Left kidney (tissue), 8 donors: ENCODE results near the gene TOP2B. TPM values are rescaled to one million over a fixed set of nuclear protein-coding genes. Genes with fewer than 3 reads are reported as not detected.
A peak's percentile ranks its signal among the peaks of the same experiment; 100 is the strongest.

Source experiments
- DNase-seq: peaks from one replicate; pipeline ENCODE4 v3.0.0-alpha.2; 2013
- long read RNA-seq, 8 donors: transcript quantifications; one replicate each; lab custom pipeline, GENCODE V29; 2026
- polyA plus RNA-seq: library from polyadenylated mRNA; unstranded; fragments of 120-200 nt; gene quantifications from one replicate; pipeline ENCODE4 v1.2.1, GENCODE V29; 2013; ENCODE audit not compliant: insufficient read length

TOP2B gene, protein sequence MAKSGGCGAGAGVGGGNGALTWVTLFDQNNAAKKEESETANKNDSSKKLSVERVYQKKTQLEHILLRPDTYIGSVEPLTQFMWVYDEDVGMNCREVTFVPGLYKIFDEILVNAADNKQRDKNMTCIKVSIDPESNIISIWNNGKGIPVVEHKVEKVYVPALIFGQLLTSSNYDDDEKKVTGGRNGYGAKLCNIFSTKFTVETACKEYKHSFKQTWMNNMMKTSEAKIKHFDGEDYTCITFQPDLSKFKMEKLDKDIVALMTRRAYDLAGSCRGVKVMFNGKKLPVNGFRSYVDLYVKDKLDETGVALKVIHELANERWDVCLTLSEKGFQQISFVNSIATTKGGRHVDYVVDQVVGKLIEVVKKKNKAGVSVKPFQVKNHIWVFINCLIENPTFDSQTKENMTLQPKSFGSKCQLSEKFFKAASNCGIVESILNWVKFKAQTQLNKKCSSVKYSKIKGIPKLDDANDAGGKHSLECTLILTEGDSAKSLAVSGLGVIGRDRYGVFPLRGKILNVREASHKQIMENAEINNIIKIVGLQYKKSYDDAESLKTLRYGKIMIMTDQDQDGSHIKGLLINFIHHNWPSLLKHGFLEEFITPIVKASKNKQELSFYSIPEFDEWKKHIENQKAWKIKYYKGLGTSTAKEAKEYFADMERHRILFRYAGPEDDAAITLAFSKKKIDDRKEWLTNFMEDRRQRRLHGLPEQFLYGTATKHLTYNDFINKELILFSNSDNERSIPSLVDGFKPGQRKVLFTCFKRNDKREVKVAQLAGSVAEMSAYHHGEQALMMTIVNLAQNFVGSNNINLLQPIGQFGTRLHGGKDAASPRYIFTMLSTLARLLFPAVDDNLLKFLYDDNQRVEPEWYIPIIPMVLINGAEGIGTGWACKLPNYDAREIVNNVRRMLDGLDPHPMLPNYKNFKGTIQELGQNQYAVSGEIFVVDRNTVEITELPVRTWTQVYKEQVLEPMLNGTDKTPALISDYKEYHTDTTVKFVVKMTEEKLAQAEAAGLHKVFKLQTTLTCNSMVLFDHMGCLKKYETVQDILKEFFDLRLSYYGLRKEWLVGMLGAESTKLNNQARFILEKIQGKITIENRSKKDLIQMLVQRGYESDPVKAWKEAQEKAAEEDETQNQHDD (N-terminal part only)
- polyA plus RNA-seq, result 353 TPM
- long read RNA-seq, donor 1, full-length matches to known transcripts, result 9 of 43 reads
- long read RNA-seq, donor 1, partial matches to known transcripts, result 34 of 43 reads
- long read RNA-seq, donor 1, other reads (novel, unspliced or antisense), result 0 of 43 reads
- long read RNA-seq, donor 2, full-length matches to known transcripts, result 6 of 34 reads
- long read RNA-seq, donor 2, partial matches to known transcripts, result 28 of 34 reads
- long read RNA-seq, donor 2, other reads (novel, unspliced or antisense), result 0 of 34 reads
- long read RNA-seq, donor 3, full-length matches to known transcripts, result 5 of 10 reads
- long read RNA-seq, donor 3, partial matches to known transcripts, result 5 of 10 reads
- long read RNA-seq, donor 3, other reads (novel, unspliced or antisense), result 0 of 10 reads
- long read RNA-seq, donor 4, partial matches to known transcripts, result 10 of 10 reads
- long read RNA-seq, donor 4, other reads (novel, unspliced or antisense), result 0 of 10 reads
- long read RNA-seq, donor 5, full-length matches to known transcripts, result 15 of 61 reads
- long read RNA-seq, donor 5, partial matches to known transcripts, result 46 of 61 reads
- long read RNA-seq, donor 5, other reads (novel, unspliced or antisense), result 0 of 61 reads
- long read RNA-seq, donor 6, full-length matches to known transcripts, result 6 of 15 reads
- long read RNA-seq, donor 6, partial matches to known transcripts, result 9 of 15 reads
- long read RNA-seq, donor 6, other reads (novel, unspliced or antisense), result 0 of 15 reads
- long read RNA-seq, donor 7, full-length matches to known transcripts, result 3 of 39 reads
- long read RNA-seq, donor 7, partial matches to known transcripts, result 36 of 39 reads
- long read RNA-seq, donor 7, other reads (novel, unspliced or antisense), result 0 of 39 reads
- long read RNA-seq, donor 8, full-length matches to known transcripts, result 2 of 2 reads
- long read RNA-seq, donor 8, partial matches to known transcripts, result 0 of 2 reads
- long read RNA-seq, donor 8, other reads (novel, unspliced or antisense), result 0 of 2 reads

- peak; percentile 97 for DNase-seq
These were observed at the start of gene TOP2B for GRCh38 chr3:25664812-25665314. Gene TOP2B (minus strand): TSS chr3:25664907. CDS start chr3:25664297, 610 bp downstream.

- DNase-seq, result no peak
These were observed 48.8 kb upstream of the TOP2B start for GRCh38 chr3:25713341-25713985.

DNA sequence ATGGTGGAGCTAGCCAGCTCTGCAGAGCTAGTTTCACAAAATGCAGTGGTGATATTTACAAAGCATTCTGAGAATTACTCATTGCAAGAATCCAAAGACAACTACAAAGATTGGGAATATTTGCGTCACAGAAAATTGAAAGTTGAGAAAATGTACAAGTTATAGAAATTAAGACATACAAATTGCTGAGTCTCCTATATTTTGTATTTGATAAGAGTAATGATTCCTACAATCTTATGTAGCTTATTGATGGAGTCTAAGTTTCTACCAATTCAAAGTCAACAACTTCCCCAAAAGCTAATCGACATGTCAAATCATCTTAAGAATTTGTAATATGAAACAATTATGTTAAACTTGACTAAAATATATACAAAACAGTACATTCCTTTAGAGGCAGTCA, 46.4 kb upstream of the TOP2B start:
- DNase-seq, result no peak

GRCh38 chr3:25708036-25708435, 43.3 kb upstream of the TOP2B start:
- no peak for DNase-seq

GRCh38 chr3:25707268-25707926, 42.7 kb upstream of the TOP2B start:
- DNase-seq, result no peak

DNA sequence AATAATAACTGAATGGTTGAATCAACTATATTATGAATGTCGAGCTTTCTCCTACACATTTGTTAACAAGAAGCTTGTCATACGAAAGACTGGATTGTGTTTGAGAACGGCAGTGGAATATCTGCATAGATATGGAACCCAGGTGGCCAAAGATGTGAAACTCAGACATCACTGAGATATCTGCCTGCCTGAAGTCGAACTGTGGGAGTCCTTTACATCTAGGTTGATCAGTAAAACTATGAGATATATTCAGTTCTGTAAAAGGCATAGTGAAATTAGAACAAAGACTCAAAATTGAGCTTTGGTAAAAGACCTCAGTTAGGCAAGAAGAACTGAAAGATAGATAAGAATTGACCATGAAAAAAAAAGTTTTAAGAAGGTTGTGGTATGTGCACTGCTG, 41.5 kb upstream of the TOP2B start:
- no peak for DNase-seq

- no peak for DNase-seq
These were observed 32.8 kb upstream of the TOP2B start for GRCh38 chr3:25697553-25697952.

GRCh38 chr3:25695731-25696420, 31.2 kb upstream of the TOP2B start:
- no peak for DNase-seq

DNA sequence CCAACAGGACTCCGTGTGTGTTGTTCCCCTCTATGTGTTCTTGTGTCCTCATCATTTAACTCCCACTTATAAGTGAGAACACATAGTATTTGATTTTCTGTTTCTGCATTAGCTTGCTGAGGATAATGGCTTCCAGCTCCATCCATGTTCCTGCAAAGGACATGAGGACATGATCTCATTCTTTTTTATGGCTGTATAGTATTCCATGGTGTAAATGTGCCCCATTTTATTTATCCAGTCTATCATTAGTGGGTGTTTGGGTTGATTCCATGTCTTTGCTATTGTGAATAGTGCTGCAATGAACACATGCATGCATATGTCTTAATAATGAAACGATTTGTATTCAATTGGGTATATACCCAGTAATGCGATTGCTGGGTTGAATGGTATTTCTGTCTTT, 28.5 kb upstream of the TOP2B start:
- no peak for DNase-seq

DNA sequence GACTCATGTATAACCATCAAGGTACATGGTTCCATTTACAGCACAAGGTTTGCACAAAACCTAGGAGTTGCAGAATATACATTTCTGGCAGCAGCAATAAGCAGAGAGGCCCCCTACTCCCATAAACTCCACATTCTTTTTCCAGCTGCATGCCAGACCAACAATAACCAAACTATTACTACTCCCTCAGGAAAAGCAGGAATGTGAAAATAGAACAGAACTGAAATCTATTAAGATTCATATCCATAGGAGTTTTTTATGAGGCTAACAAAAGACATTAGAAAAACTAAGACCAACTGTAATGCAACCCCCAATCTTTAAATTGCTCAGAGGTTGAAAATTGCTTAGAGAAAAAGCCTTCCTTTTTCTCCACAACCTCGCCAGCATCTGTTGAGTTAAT, 27.6 kb upstream of the TOP2B start:
- no peak for DNase-seq

DNA sequence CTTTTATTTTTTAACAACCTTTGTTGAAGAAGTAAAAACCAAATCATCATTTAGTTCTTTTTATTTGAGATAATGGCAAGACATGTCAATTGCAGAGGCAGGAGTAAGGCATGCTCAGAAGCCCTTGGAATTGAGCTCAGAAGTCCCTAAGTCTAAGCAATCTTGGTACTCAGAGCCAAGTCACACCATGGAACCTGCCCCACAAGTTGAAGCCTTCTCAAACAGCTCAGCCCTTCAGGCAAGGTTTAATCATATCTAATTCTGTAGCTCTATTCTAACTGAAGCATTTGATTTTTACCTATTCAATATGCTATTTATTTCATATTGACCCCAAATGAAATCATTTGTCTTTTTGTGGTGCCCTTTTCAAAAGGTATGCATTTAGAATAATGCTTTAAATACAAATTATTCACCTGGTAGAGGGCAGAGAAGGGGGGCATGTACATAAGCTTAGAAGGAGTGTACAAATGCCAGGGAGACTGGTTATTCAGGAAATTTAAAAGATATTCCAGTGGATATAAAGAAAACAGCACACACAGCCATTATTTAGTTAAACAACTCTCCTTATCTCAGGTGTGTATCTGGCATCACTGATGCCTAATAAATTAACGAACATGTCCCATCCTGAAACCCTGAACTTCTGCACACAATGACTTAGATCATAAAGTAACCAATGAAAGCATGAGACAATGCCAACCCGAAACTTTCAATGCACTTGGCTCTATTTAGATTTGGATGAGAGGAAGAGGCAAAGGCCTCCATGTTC, 26.2 kb upstream of the TOP2B start:
- DNase-seq, result no peak

DNA sequence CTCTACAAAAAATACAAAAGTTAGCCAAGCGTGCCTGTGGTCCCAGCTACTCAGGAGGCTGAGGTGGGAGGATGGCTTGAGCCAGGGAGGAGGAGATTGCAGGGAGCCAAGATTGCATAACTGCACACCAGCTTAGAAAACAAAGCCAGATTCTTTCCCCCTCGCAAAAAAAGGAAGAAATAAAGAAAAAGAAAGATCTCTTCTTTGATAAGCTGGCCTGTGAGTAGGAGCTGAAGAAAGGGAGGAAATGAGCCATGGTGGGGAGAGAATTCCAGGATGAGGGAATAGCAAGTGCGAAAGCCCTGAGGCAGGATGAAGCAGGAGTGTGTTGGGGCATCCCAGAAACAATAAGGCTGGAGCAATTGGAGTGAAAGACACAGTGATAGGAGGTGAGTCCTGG, 24.5 kb upstream of the TOP2B start:
- DNase-seq, result no peak

DNA sequence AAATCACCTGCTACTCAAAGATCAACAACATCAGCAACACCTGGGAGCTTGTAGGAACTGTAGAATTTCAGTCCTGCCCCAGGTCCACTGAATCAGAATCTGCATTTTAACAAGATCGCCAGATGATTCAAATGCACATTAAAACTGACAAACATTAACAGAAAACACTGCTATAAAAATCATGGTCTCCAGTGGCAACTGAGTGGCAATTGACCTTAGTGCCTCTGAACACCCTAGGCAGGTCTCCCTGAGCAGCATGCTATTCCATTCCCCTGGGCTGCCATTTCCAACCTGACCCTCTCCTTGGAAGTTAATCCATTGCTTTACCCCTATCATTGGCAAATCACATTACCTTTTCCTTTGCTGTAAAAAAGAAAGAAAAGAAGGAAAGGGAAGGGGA, 23.0 kb upstream of the TOP2B start:
- no peak for DNase-seq

DNA sequence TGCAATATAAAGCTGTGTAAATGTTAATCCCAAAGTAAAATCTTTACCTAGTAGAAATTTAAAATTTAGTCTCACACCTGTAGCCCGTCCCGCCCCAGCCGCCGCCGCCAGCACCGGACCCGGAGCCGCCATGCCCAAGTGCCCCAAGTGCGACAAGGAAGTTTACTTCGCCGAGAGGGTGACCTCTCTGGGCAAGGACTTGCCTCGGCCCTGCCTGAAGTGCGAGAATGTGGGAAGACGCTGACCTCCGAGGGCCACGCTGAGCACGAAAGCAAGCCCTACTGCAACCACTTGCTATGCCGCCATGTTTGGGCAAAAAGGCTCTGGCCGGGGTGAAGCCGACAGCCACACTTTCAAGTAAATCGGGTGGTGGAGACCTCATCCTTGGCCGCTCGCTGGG, 22.1 kb upstream of the TOP2B start:
- DNase-seq, result no peak

DNA sequence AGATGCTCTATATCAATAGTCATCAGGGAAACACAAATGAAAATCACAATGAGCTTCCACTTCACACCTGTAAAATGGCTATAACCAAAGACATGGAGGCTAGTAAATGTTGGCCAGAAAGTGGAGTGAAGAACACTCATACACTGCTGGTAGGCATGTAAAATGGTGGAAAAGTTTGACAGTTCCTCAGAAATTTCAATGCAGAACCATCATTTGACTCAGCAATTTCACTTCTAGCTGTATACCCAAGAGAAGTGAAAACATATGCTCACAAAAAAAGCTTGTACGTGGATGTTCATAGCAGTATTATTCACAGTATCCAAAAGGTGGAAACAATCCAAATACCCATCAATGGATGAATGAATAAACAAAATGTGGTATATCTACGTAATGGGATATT, 19.2 kb upstream of the TOP2B start:
- DNase-seq, result no peak

DNA sequence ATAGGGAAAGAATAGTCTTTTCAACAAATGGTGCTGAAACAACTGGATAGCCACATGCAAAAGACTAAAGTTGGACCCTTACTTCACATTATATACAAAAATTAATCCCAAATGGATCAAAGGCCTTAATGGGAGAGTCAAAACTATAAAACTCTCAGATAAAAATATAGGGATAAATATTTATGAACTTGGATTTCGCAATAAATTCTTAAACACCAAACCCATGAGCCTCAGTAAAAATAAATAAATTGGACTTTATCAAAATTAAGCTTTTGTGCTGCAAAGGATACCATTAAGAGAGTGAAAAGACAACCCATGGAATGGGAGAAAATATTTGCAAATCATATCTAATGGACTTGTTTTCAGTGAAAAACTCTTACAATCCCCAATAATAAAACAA, 18.7 kb upstream of the TOP2B start:
- no peak for DNase-seq

DNA sequence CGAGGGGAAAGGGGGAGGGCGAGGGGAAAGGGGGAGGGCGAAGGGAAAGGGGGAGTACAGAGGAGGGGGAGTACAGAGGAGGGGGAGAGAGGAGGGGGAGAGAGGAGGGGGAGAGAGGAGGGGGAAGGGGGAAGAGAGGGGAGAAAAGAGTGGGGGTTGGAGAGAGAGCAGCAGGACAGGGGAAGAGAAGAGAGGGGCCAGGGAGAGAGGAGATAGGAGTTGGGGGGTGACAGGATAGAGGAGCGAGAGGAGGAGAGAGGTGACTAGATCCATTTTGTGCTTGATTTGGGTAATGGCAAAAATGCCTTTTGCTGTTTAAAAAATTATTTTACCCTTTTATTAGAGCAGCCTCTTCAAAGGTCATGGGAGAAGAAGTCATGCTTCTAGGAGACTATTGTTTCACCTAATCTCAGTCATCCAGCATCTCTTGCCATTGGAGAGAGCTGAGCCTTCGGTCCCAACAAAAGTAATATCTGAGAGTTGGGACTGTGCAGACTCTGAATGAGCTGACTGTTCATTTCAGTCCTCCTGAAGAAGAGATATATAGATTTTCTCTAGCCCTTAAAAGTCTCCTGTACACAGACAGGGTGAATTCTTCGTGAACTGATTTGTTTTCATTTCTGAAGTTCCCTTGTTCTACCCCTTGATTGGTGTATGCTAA, 15.1 kb upstream of the TOP2B start:
- no peak for DNase-seq
